Ectodermal cell (in vitro differentiated cells): Measurements from ENCODE around the gene EHBP1.

Experiments
- H3K27ac ChIP-seq: 2 replicates; pipeline ENCODE4 v1.7.0; 2013; ENCODE audit warnings: mild to moderate bottlenecking, low read depth, low read length; ENCODE audit not compliant: insufficient read depth, poor library complexity, severe bottlenecking
- H3K27me3 ChIP-seq: 2 replicates; pipeline ENCODE4 v1.7.0; 2013; ENCODE audit warnings: mild to moderate bottlenecking, low read length; ENCODE audit not compliant: insufficient read depth, control insufficient read depth, poor library complexity, severe bottlenecking
- H3K36me3 ChIP-seq: one replicate; pipeline ENCODE4 v1.7.0; 2013; ENCODE audit warnings: low read length; ENCODE audit not compliant: control insufficient read depth, insufficient read depth
- H3K4me1 ChIP-seq: one replicate; pipeline ENCODE4 v1.7.0; 2013; ENCODE audit warnings: low read length; ENCODE audit not compliant: control insufficient read depth, insufficient read depth
- H3K4me3 ChIP-seq: 2 replicates; pipeline ENCODE4 v1.7.0; 2013; ENCODE audit warnings: low read depth, low read length, control low read depth; ENCODE audit not compliant: insufficient read depth
- H3K9me3 ChIP-seq: 2 replicates; pipeline ENCODE4 v1.7.0; 2013; ENCODE audit warnings: mild to moderate bottlenecking, low read length, moderate library complexity; ENCODE audit not compliant: control insufficient read depth
- WGBS, 2 experiments: methylation state at CpG; one replicate each; pipeline ENCODE4 v1.1.7; 2013; ENCODE audit warnings: missing lambda C conversion rate in 2 of 2; 5-methylcytosine and 5-hydroxymethylcytosine counted together

EHBP1 gene

GRCh38 chr2:63046552-63046951 is 341.0 kb downstream of the EHBP1 start:
- H3K27ac ChIP-seq, result no peak overlapping the region
- WGBS, 2 experiments, result 0 to 1% methylated on average over 4 to 6 of the region's 7 CpGs
- peaks cover 32% of the 10 kb centered on the region for H3K4me1 ChIP-seq
- H3K9me3 ChIP-seq, result no peaks in the 10 kb centered on the region
- peak overlapping the region; percentile 51 for H3K4me3 ChIP-seq
- peaks cover 81% of the 10 kb centered on the region for H3K27me3 ChIP-seq
- H3K36me3 ChIP-seq, result no peaks in the 10 kb centered on the region

- Histone ChIP-seq H3K36me3 (no peaks in the 10 kb centered on the region), H3K4me1 (peaks cover 32% of the 10 kb centered on the region), H3K27ac (no peak overlapping the region), H3K4me3 (peak overlapping the region; percentile 51), H3K27me3 (peaks cover 81% of the 10 kb centered on the region), H3K9me3 (no peaks in the 10 kb centered on the region)
- whole genome bisulfite sequencing, 2 experiments, result 2 to 4% methylated on average over 8 of the region's 8 CpGs
Measured at GRCh38 chr2:63046961-63047320, 341.4 kb downstream of the EHBP1 start.

GRCh38 chr2:63047321-63048279 is 342.1 kb downstream of the EHBP1 start:
- Histone ChIP-seq H3K27ac (peak overlapping the region; percentile 89), H3K4me3 (peak overlapping the region; percentile 51), H3K9me3 (no peaks in the 10 kb centered on the region), H3K27me3 (peaks cover 87% of the 10 kb centered on the region), H3K36me3 (no peaks in the 10 kb centered on the region), H3K4me1 (peaks cover 32% of the 10 kb centered on the region)
- WGBS, 2 experiments, result 0% methylated on average over 71 of the region's 71 CpGs

GRCh38 chr2:63048367-63049171 is 343.1 kb downstream of the EHBP1 start:
- H3K27ac ChIP-seq, result peak overlapping the region; percentile 89
- peaks cover 96% of the 10 kb centered on the region for H3K27me3 ChIP-seq
- peak overlapping the region; percentile 51 for H3K4me3 ChIP-seq
- H3K4me1 ChIP-seq, result peaks cover 30% of the 10 kb centered on the region
- peaks cover 6% of the 10 kb centered on the region for H3K36me3 ChIP-seq
- WGBS, 2 experiments, result 0% methylated on average over 61 of the region's 61 CpGs
- no peaks in the 10 kb centered on the region for H3K9me3 ChIP-seq

GRCh38 chr2:63049211-63049969 is 343.9 kb downstream of the EHBP1 start:
- H3K27me3 ChIP-seq, result peaks cover 100% of the 10 kb centered on the region
- H3K4me1 ChIP-seq, result peaks cover 28% of the 10 kb centered on the region
- peak overlapping the region; percentile 89 for H3K27ac ChIP-seq
- peak overlapping the region; percentile 51 for H3K4me3 ChIP-seq
- H3K9me3 ChIP-seq, result no peaks in the 10 kb centered on the region
- peaks cover 6% of the 10 kb centered on the region for H3K36me3 ChIP-seq
- 0 to 1% methylated on average over 39 of the region's 39 CpGs for WGBS, 2 experiments

GRCh38 chr2:63049970-63050333 is 344.4 kb downstream of the EHBP1 start:
- peaks cover 6% of the 10 kb centered on the region for H3K36me3 ChIP-seq
- H3K9me3 ChIP-seq, result no peaks in the 10 kb centered on the region
- 0 to 1% methylated on average over 31 of the region's 31 CpGs for WGBS, 2 experiments
- H3K27ac ChIP-seq, result peak overlapping the region; percentile 89
- peaks cover 100% of the 10 kb centered on the region for H3K27me3 ChIP-seq
- peak overlapping the region; percentile 51 for H3K4me3 ChIP-seq
- H3K4me1 ChIP-seq, result peaks cover 23% of the 10 kb centered on the region

- H3K27ac ChIP-seq, result peak within 1 kb of the TSS; percentile 89
- no peaks in the 10 kb centered on the region for H3K9me3 ChIP-seq
- peak within 1 kb of the TSS; percentile 63 for H3K4me3 ChIP-seq
- H3K27me3 ChIP-seq, result peaks cover 100% of the 10 kb centered on the region
- H3K4me1 ChIP-seq, result peaks cover 24% of the 10 kb centered on the region
- peaks cover 6% of the 10 kb centered on the region for H3K36me3 ChIP-seq
- 0% methylated on average over 71 to 73 of the region's 73 CpGs for WGBS, 2 experiments
Measured at GRCh38 chr2:63050334-63051041, 345.0 kb downstream of the EHBP1 start, which contains the start of gene OTX1. TSS of gene OTX1 (plus strand) at chr2:63050830. CDS start at chr2:63052991, 2,161 bp downstream.

GRCh38 chr2:63051042-63051794 is 345.7 kb downstream of the EHBP1 start:
- WGBS, 2 experiments, result 1% methylated on average over 42 of the region's 42 CpGs
- Histone ChIP-seq H3K9me3 (no peaks in the 10 kb centered on the region), H3K27ac (peak overlapping the region; percentile 30), H3K36me3 (peaks cover 6% of the 10 kb centered on the region), H3K4me1 (peaks cover 29% of the 10 kb centered on the region), H3K4me3 (peak overlapping the region; percentile 63), H3K27me3 (peaks cover 100% of the 10 kb centered on the region)

GRCh38 chr2:63051795-63052333 is 346.4 kb downstream of the EHBP1 start:
- WGBS, 2 experiments, result 1% methylated on average over 42 of the region's 42 CpGs
- no peaks in the 10 kb centered on the region for H3K9me3 ChIP-seq

More at GRCh38 chr2:63051795-63052333, 346.4 kb downstream of the EHBP1 start:
- Histone ChIP-seq H3K4me1 (peaks cover 30% of the 10 kb centered on the region), H3K4me3 (peak overlapping the region; percentile 63), H3K27ac (no peak overlapping the region), H3K36me3 (peaks cover 6% of the 10 kb centered on the region), H3K27me3 (peaks cover 100% of the 10 kb centered on the region)
